Measurements from ENCODE around the gene RDH8.

Gene RDH8

DNA sequence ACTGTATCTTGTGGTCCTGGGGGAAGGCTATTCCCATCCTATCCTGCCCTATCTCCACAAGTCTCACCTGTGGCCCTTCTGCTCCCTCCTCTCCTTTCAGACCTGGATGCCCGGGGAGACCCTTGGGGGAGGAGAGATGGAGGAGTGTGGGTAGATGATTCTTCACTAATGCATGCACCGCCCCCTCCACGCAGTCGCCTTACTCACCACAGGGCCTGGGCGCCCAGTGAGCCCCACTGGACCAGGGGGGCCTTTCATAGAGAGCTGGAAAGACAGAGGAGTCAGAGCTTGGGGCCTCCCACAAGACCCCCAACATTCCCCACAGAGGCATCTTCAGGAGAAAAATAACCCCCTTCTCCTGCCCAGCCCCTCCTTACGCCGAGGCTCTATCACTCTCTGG is 17.3 kb upstream of the RDH8 start:
- ATAC-seq (peak; percentile 9), DNase-seq (ENCODE audit: low spot score in 2 of 2) (no peak)
- Mint-ChIP-seq H3K27ac (no peak overlapping the region), H3K36me3 (peaks cover 88% of the 10 kb centered on the region), H3K4me3 (no peak overlapping the region), H3K9me3 (no peaks in the 10 kb centered on the region), H3K4me1 (peaks cover 9% of the 10 kb centered on the region)

DNA sequence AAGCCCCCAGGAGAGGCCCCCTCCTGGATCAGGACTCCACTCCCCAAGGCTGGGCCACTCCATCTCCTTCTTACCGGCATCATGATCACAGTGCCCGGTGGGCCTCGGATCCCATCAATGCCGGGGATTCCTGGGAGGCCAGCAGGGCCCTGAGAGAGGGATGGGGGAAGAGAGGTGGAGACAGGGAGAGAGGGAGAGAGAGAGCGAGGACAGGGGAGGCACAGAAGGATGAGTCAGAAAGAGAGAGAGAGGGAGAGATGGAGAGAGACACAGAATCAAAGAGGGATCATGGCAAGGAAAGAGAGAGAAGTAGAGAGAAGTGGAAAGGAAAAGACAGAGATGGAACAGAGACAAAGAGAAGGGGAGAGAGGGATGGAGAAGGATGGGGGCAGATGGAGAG is 16.7 kb upstream of the RDH8 start:
- H3K36me3 Mint-ChIP-seq = peaks cover 88% of the 10 kb centered on the region
- H3K4me1 Mint-ChIP-seq = peaks cover 11% of the 10 kb centered on the region
- H3K4me3 Mint-ChIP-seq = no peak overlapping the region
- DNase-seq (ENCODE audit: low spot score in 2 of 2) (no peak), ATAC-seq (no peak)
- no peaks in the 10 kb centered on the region for H3K9me3 Mint-ChIP-seq
- H3K27ac Mint-ChIP-seq = peak overlapping the region; percentile 0

DNA sequence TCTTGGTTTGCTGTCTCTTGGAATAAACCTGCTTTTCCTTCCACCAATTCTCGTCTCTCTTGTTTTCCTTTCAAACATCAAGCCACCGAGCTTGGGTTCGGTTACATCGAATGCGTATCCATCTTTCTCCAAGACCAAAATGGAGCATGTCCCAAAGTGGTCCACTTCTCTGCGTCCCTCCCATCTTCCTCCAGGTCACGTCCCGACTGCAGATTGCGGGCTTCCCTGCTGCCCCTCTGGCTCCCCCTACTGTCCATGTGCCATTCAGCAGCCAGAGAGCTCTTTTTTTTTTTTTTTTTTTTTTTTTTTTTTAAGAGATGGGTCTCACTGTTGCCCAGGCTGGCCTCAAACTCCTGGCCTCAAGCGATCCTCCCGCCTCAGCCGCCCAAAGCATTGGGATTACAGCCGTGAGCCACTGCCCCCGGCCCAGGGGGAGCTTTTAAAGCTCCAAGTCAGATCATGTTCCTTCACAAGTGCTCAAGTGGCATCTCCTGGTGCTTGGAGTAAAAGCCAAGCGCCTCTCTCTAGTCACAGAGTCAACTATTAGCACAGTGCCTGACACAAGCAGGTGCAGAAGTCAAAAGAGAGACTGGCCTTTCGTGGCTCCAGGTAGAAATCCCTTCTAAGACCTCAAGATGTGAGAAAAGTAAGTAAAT is 13.0 kb upstream of the RDH8 start:
- Mint-ChIP-seq H3K4me1 (peaks cover 44% of the 10 kb centered on the region), H3K36me3 (peaks cover 80% of the 10 kb centered on the region), H3K4me3 (peak overlapping the region; percentile 15), H3K27ac (no peak overlapping the region), H3K9me3 (no peaks in the 10 kb centered on the region)
- DNase-seq (ENCODE audit: low spot score in 2 of 2) = peak; percentile 58 to 77
- ATAC-seq = no peak

DNA sequence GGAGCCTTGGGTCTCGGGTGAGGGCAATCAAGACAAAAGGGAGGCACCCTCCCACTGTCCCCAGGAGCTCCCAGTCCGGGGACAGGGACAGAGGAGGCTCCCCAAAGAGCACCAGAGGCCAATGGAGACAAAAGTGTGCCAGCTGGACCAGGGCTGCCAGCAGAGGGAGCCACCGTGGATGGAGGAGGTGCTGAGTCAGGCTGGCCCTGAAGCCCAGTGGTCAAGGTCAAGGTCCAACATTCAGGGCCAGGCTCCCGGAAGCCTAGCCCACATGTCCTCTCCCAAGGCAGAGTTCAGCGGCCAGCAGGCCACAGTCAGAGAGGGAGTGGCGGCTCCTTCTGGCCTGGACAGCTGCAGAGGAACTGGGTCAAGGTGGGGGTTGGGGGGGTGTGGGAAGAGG is 11.4 kb upstream of the RDH8 start:
- no peak for DNase-seq (ENCODE audit: low spot score in 2 of 2)

DNA sequence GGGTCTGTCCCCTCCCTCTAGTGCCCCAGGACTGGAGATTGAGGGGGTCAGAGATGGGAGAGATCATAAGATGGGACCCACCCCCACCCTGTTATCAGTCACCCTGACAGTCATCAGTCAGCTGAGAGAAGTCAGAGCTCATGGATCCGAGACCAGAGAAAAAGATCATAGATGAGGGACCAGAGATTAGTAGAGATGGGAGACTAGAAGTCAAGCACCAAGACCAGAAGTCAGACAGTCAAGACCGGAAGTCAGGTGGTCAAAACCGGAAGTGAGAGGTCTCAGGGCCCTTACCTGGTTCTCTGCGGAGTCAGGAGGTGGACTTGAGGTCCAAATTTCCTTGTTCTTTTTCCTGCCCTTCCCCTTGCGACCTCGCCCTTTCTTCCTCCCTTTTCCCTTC is 10.0 kb upstream of the RDH8 start:
- DNase-seq (ENCODE audit: low spot score in 2 of 2) (no peak), ATAC-seq (no peak)
- Mint-ChIP-seq H3K27ac (no peak overlapping the region), H3K4me1 (peaks cover 74% of the 10 kb centered on the region), H3K36me3 (peaks cover 62% of the 10 kb centered on the region), H3K4me3 (peak overlapping the region; percentile 76), H3K9me3 (no peaks in the 10 kb centered on the region)

More for the DNA sequence above, 11.4 kb upstream of the RDH8 start:
- Mint-ChIP-seq H3K36me3 (peaks cover 69% of the 10 kb centered on the region), H3K9me3 (no peaks in the 10 kb centered on the region), H3K27ac (peak overlapping the region; percentile 46), H3K4me1 (peaks cover 60% of the 10 kb centered on the region), H3K4me3 (no peak overlapping the region)
- no peak for ATAC-seq

DNA sequence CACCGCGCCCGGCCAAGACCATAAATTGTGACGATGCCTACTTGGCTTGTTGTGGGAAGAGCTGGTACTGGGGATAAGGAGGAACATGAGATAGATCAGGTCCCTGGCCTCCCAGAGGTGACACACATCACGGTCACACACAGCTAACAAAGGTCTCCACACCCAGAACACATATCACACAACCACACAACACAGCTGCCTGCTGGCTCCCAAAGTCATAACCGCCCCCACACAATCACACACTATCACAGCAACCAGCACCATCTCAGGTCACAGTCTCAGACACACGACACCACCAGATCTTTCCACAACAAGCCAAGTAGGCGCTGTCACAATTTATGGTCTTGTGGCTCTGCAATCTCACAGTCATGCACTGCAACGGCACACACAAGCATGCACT is 8.7 kb upstream of the RDH8 start:
- Mint-ChIP-seq H3K36me3 (peaks cover 54% of the 10 kb centered on the region), H3K9me3 (no peaks in the 10 kb centered on the region), H3K4me1 (peaks cover 84% of the 10 kb centered on the region), H3K4me3 (peak overlapping the region; percentile 76), H3K27ac (peak overlapping the region; percentile 91)
- peak; percentile 43 for ATAC-seq
- no peak for DNase-seq (ENCODE audit: low spot score in 2 of 2)

DNA sequence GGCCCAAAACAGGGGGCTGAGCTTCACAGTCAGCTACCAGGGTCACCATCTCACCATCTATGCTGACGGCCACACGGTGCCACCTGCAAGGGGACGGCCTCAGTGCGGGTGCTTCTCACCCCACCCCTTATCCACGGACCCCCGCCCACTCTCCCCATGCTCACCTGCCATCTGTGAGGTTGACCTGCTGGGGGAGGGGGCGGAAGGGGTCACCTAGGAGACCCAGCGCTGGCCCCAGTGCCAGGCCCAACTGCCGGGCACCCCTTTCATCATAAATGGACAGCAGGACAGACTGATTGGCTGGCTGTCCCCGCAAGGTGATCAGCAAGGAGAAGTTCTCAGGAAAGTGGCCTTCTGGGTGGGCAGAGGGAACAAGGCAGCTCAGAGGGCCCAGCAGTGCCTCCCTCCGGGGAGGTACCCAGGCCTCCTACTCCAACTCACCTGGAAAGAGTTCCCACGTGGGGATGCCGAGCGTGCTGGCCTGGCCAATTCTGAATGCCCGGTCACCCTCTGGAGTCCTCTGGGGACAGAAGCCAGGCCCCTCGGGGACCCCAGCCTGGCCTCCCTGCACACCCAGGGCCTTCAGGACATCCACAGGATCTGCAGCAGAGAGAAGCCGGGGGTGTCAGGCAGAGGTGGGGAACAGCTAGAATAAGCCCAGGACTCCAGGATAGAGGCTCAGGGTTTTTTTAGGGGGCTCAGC is 7.5 kb upstream of the RDH8 start:
- no peak for DNase-seq (ENCODE audit: low spot score in 2 of 2)
- Mint-ChIP-seq H3K4me3 (peak overlapping the region; percentile 76), H3K4me1 (peaks cover 81% of the 10 kb centered on the region), H3K27ac (peak overlapping the region; percentile 91), H3K36me3 (peaks cover 43% of the 10 kb centered on the region), H3K9me3 (no peaks in the 10 kb centered on the region)
- no peak for ATAC-seq

DNA sequence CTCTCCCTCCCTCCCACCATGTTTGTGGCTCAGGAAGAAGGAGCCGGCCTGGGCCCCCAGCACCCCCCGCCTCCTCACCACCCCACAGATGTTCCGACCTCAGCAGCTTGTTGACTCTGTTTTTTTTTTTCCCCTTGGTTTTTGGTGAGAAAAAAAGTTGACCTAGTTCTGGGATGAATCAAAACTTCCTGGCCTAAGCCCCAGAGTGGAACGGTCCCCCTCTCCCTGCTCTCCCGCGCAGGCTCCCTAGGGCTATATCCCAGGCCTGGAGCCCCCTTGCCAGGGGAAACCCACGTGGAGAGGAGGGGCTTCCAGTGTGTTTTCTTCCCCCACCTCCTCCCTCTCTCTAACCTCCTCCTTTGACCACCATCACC is 7.0 kb upstream of the RDH8 start:
- Mint-ChIP-seq H3K4me3 (peak overlapping the region; percentile 76), H3K9me3 (no peaks in the 10 kb centered on the region), H3K36me3 (peaks cover 40% of the 10 kb centered on the region), H3K4me1 (peaks cover 86% of the 10 kb centered on the region), H3K27ac (peak overlapping the region; percentile 91)
- peak; percentile 55 for ATAC-seq
- DNase-seq (ENCODE audit: low spot score in 2 of 2) = no peak

DNA sequence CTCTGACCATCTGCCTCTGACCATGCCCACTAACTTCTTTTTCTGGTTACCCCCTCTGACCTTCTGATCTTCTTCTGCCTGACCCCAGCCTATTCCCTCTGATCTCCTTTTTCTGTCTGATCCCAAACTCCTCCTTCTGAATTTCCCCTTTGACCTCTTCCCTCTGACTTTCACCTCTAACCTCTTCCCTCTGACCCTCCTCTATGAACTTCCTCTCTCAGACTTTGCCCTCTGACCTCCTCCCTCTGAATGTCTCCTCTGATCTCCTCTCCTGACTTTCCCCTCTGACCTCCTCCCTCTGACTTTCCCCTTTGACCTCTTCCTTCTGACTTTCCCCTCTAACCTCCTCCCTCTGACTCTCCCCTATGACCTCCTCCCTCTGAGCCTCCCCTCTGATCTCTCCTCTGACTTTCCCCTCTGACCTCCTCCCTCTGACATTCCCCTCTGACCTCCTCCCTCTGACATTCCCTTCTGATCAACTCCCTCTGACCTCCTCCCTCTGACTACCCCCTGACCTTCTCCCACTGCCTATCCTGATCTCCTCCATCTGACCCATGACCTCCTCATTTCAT is 6.4 kb upstream of the RDH8 start:
- H3K4me1 Mint-ChIP-seq = peaks cover 82% of the 10 kb centered on the region
- H3K27ac Mint-ChIP-seq = peak overlapping the region; percentile 91
- DNase-seq (ENCODE audit: low spot score in 2 of 2) = no peak
- no peaks in the 10 kb centered on the region for H3K9me3 Mint-ChIP-seq
- peak overlapping the region; percentile 76 for H3K4me3 Mint-ChIP-seq
- H3K36me3 Mint-ChIP-seq = peaks cover 35% of the 10 kb centered on the region
- ATAC-seq = no peak

DNA sequence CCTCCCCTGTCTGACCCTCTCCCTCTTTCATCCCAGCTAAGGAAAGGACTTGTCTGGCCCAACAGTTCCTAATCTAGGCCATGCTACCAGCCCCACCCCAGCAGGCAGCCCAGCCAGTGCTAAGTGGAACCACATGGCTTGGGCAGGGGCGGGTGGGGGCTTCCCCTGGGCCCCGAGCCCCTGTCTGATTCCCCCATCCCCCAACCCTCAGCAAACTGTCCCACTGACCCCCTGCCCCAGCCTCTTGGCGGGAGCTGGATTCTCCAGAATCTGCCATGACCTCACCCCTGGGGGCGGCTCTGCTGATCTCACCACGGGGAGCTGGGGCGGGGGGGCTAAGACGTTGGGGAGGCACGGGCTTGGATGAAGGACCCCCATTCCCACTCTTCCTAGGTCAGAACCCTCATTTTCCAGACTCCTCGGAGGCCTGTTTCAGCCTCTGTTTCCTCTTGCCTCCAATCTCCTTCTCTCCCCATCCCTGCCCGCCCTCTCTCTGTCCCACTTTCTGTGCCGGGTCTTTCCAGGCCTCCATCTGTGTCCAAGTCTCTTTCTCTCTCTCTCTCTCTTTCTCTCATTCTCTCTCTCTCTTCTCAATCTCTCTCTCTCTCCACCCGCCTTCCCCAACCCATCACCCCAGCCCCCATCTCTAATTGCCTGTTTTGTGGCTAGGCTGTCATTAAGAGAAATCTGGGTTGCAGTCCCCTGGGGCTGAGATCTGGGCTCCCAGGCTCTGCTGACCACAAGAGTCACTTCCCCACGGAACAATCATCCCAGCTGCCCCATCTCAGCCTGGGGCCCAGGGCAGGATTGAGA is 5.7 kb upstream of the RDH8 start:
- H3K27ac Mint-ChIP-seq = peak overlapping the region; percentile 91
- peak overlapping the region; percentile 76 for H3K4me3 Mint-ChIP-seq
- DNase-seq (ENCODE audit: low spot score in 2 of 2) = no peak
- peaks cover 33% of the 10 kb centered on the region for H3K36me3 Mint-ChIP-seq
- ATAC-seq = no peak
- H3K4me1 Mint-ChIP-seq = peaks cover 79% of the 10 kb centered on the region
- H3K9me3 Mint-ChIP-seq = no peaks in the 10 kb centered on the region

DNA sequence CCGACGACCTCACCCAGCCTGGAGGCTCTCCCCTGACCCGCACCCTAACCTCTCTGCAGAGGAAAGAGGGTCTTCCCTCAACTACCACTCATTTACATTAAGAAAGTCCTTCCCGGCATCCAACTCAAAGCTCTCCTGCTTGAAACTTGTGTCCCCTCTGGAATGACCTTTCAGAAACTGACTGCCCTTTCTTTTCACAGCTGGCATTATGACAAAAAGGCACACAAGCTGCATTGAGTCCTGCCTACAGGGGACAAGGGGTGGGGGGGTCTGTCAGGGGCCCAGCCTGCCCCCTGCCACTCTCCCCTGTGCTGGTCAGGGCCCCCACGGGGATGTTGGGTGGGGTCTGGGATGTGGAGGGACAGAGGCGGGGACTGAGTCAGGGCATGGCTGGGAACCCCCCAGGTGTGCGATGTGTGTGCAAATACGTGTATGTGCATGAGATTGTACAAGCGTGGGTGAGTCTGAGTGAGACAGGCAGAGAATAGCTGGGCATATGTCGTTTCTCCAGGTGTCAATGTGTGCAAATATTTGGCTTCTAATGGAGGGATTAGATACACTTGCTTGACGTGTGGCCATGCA is 5.0 kb upstream of the RDH8 start:
- no peak for DNase-seq (ENCODE audit: low spot score in 2 of 2)
- no peak for ATAC-seq
- Mint-ChIP-seq H3K4me1 (peaks cover 72% of the 10 kb centered on the region), H3K27ac (peak overlapping the region; percentile 91), H3K4me3 (peak overlapping the region; percentile 76), H3K36me3 (peaks cover 26% of the 10 kb centered on the region), H3K9me3 (no peaks in the 10 kb centered on the region)

DNA sequence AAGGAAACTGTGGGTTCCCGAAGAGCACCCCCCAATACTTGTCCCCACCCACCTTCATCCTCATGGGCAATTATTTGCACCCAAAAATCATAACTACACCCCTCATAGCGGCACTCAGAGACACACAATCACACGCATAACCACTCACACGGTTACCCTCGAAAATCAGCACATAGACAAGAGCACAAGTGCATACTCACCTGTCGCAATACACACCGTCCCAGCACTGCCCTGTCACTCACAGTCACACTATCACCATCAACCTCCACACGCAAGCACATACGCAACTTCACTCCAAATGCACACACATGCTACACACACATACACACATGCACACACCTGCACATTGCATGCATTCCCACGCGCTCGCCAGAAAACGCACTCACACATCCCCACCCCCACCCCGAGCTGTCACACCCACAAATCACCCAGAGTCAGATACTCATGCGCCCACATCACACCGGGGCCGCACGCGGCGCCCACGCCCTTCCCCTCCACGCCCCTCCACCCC is 3.5 kb upstream of the RDH8 start:
- H3K4me1 Mint-ChIP-seq = peaks cover 58% of the 10 kb centered on the region
- no peak overlapping the region for H3K27ac Mint-ChIP-seq
- ATAC-seq (peak; percentile 31), DNase-seq (ENCODE audit: low spot score in 2 of 2) (no peak)
- peak overlapping the region; percentile 60 for H3K4me3 Mint-ChIP-seq
- H3K9me3 Mint-ChIP-seq = no peaks in the 10 kb centered on the region
- H3K36me3 Mint-ChIP-seq = peaks cover 21% of the 10 kb centered on the region

DNA sequence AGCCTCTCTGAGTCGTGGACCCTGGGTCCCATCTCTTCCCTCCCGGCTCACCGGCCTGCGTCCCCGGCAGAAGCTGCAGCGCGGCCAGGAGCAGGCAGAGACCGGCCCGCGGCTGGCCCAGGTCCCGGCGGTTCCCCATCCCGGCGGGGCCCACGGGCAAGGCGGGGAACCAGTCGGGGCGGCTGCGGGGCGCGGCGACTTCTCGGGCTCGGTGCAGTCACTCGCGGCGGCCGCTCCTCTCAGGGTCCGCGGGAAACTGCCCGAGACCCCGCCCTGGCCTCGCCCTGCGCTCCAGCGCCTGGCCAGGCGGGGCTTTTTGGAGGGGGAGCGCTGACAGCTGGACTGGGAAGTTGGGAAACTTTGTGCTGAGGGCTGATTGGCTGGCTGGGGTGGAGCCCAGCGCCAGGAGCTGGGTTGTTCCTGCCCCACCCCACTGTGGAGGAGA is 3.0 kb upstream of the RDH8 start, which contains the start of gene COL5A3:
Gene COL5A3, minus strand, starts transcription at position 258 of the 445 bp plus-strand sequence. Its CDS starts 119 bp downstream, at position 139.
- Mint-ChIP-seq H3K4me3 (peak within 1 kb of the TSS; percentile 60), H3K27ac (no peak within 1 kb of the TSS), H3K4me1 (peaks cover 53% of the 10 kb centered on the region), H3K36me3 (peaks cover 16% of the 10 kb centered on the region), H3K9me3 (no peaks in the 10 kb centered on the region)
- ATAC-seq (no peak), DNase-seq (ENCODE audit: low spot score in 2 of 2) (no peak)

DNA sequence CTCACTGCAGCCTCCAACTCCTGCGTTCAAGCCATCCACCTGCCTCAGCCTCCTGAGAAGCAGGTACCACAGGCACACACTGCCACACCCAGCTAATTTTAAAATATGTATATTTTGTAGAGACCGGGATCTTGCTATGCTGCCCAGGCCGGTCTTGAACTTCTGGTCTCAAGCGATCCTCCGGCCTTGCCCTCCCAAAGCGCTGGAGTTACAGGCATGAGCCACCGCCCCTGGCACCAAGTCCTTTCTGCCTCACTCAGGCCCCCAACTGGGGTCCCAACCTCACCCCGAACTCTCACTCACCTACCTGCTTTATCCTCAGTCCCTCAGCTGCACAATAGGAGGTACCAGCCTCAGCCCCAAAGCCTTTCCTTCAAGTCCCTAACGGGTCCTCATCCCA is 2.3 kb upstream of the RDH8 start:
- no peak for ATAC-seq
- H3K36me3 Mint-ChIP-seq = peaks cover 12% of the 10 kb centered on the region
- H3K4me1 Mint-ChIP-seq = peaks cover 46% of the 10 kb centered on the region
- no peak for DNase-seq (ENCODE audit: low spot score in 2 of 2)
- no peak overlapping the region for H3K4me3 Mint-ChIP-seq
- H3K9me3 Mint-ChIP-seq = no peaks in the 10 kb centered on the region
- H3K27ac Mint-ChIP-seq = no peak overlapping the region

DNA sequence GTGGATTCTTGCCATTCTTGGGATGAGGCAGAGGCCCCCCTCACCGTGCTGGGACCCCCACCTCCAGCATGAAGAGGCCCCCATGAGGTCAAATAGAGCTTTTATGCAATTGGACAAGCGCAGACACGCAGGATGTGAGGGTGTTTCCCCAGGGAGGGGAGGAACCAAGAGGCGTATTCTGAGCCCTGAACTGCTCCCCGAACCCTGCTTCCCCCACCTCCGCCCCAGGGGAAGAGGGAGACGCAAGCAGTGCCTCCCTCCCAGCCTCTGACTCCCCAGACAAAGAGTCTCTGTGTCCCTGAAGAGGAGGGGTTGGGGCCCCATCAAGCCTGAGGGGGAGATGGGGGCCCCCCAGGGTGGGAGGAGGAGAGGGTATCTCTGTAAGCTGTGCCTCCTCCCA is 1.3 kb upstream of the RDH8 start:
- Mint-ChIP-seq H3K27ac (no peak overlapping the region), H3K9me3 (no peaks in the 10 kb centered on the region), H3K4me3 (no peak overlapping the region), H3K4me1 (peaks cover 35% of the 10 kb centered on the region), H3K36me3 (peaks cover 11% of the 10 kb centered on the region)
- no peak for ATAC-seq
- DNase-seq (ENCODE audit: low spot score in 2 of 2) = no peak
